ENCODE results near the gene APOC1.
"Not testable (repeated sequence)": the region's sequence is repeated elsewhere in the genome, so short reads cannot be mapped to it uniquely, and the experiment has no call there.

APOC1 gene

DNA sequence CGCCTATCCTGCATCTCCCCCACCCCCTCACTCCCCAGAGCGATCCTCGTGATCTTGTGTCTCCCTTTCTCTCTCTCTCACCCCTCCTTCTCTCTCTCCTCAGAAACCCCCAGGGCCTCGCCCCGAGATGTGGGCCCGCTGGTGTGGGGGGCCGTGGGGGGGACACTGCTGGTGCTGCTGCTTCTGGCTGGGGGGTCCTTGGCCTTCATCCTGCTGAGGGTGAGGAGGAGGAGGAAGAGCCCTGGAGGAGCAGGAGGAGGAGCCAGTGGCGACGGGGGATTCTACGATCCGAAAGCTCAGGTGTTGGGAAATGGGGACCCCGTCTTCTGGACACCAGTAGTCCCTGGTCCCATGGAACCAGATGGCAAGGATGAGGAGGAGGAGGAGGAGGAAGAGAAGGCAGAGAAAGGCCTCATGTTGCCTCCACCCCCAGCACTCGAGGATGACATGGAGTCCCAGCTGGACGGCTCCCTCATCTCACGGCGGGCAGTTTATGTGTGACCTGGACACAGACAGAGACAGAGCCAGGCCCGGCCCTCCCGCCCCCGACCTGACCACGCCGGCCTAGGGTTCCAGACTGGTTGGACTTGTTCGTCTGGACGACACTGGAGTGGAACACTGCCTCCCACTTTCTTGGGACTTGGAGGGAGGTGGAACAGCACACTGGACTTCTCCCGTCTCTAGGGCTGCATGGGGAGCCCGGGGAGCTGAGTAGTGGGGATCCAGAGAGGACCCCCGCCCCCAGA lies 36.1 kb upstream of the APOC1 start:
- 96% methylated on average over 12 to 14 of the region's 26 CpGs for WGBS, 2 experiments (ENCODE audit: insufficient coverage in 2 of 2)
- Histone ChIP-seq H3K4me3 (ENCODE audit: extremely low read depth, insufficient read depth, low read length, poor library complexity, severe bottlenecking) (no peak overlapping the region), H3K9me3 (ENCODE audit: control insufficient read depth, low read length) (no peaks in the 10 kb centered on the region), H3K4me1 (ENCODE audit: control insufficient read depth, insufficient read depth, low read length, poor library complexity, severe bottlenecking) (peaks cover 79% of the 10 kb centered on the region), H3K27ac (ENCODE audit: low read depth, low read length, severe bottlenecking) (no peak overlapping the region), H3K36me3 (ENCODE audit: control insufficient read depth, insufficient read depth, low read length) (peaks cover 88% of the 10 kb centered on the region)

DNA sequence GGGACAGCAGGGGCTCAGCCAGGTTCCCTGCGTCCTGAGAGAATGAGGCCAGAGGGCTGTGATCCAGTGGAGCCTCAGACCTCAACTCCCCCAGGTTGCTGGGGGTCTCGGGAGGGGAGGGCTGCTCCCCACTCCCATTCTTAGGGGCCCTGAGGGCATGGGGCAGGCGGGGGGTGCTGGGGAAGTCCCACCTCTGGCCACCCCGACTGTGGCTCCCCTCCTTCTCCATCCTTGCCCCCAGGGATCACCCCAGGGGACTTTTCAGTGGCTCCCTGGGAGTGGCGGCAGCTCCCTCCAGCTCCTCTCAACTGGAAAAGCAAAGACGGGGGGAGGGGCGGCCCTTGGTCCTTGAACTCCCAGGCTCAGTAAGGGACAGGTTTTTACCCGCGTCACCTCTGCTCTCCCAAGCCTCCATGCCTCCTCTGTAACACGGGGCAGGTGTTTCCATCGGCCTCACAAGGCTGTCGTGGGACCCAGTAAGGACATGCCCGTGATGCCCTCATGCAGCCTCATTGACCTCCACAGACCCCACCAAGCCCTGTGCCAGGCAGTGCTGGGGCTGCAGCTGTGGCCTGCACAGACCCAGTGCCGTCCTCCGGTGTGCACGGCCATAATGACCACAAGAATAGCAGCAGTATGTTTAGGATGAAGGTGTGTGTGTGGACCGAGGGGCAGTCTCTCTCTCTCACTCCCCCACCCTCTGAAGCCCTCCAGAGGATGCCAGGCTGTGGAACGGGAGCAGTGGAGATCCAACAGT lies 34.9 kb upstream of the APOC1 start:
- no peaks in the 10 kb centered on the region for H3K9me3 ChIP-seq (ENCODE audit: control insufficient read depth, low read length)
- H3K36me3 ChIP-seq (ENCODE audit: control insufficient read depth, insufficient read depth, low read length) = peaks cover 88% of the 10 kb centered on the region
- peaks cover 74% of the 10 kb centered on the region for H3K4me1 ChIP-seq (ENCODE audit: control insufficient read depth, insufficient read depth, low read length, poor library complexity, severe bottlenecking)
- WGBS, 2 experiments (ENCODE audit: insufficient coverage in 2 of 2) = 94 to 95% methylated on average over 9 to 14 of the region's 18 CpGs
- H3K4me3 ChIP-seq (ENCODE audit: extremely low read depth, insufficient read depth, low read length, poor library complexity, severe bottlenecking) = no peak overlapping the region
- peak overlapping the region; percentile 49 for H3K27ac ChIP-seq (ENCODE audit: low read depth, low read length, severe bottlenecking)

DNA sequence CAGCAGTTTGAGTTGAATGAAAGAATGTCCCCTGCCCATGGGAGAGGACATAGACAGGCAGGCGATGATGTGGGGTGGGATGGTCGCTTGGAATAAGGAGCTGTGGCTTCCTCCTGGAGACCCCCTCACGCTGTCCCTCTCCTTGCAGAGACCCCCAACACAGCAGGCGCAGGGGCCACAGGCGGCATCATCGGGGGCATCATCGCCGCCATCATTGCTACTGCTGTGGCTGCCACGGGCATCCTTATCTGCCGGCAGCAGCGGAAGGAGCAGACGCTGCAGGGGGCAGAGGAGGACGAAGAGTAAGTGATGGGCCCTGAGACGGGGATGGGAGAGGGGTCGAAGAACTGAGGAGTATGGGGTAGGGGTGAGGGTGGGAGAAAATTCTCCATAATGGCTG lies 32.3 kb upstream of the APOC1 start:
- peaks cover 50% of the 10 kb centered on the region for H3K4me1 ChIP-seq (ENCODE audit: control insufficient read depth, insufficient read depth, low read length, poor library complexity, severe bottlenecking)
- no peak overlapping the region for H3K27ac ChIP-seq (ENCODE audit: low read depth, low read length, severe bottlenecking)
- H3K36me3 ChIP-seq (ENCODE audit: control insufficient read depth, insufficient read depth, low read length) = peaks cover 90% of the 10 kb centered on the region
- no peaks in the 10 kb centered on the region for H3K9me3 ChIP-seq (ENCODE audit: control insufficient read depth, low read length)
- WGBS, 2 experiments (ENCODE audit: insufficient coverage in 2 of 2) = 95% methylated on average over 8 to 13 of the region's 15 CpGs
- no peak overlapping the region for H3K4me3 ChIP-seq (ENCODE audit: extremely low read depth, insufficient read depth, low read length, poor library complexity, severe bottlenecking)

DNA sequence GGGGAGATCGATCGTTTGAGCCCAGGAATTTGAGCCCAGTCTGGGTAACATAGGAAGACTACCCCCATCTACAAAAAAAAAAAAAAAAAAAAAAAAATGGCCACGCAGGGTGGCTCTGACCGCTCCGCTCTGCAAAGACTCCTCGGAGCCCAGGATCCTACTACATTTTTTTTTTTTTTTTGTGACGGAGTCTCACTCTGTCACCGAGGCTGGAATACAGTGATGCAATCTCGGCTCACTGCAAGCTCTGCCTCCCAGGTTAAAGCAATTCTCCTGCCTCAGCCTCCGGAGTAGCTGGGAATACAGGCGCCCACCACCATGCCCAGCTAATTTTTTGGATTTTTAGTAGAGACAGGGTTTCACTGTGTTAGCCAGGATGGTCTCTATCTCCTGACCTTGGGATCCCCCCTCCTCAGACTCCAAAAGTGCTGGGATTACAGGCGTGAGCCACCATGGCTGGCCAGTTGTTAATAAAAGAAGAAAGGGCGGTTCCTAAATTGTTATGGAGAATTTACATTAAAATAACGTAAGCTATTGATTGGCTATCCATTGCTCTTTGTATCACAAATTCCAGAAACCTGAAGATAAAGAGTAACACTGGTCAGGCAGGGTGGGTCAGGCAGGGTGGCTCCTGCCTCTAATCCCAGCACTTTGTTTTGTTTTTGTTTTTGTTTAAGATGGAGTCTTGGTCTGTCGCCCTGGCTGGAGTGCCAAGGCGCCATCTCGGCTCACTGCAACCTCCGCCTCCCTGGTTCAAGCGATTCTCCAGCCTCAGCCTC lies 31.6 kb upstream of the APOC1 start:
- WGBS, 2 experiments (ENCODE audit: insufficient coverage in 2 of 2) = 95 to 97% methylated on average over 9 to 15 of the region's 19 CpGs
- not testable (repeated sequence) for H3K27ac ChIP-seq (ENCODE audit: low read depth, low read length, severe bottlenecking)

DNA sequence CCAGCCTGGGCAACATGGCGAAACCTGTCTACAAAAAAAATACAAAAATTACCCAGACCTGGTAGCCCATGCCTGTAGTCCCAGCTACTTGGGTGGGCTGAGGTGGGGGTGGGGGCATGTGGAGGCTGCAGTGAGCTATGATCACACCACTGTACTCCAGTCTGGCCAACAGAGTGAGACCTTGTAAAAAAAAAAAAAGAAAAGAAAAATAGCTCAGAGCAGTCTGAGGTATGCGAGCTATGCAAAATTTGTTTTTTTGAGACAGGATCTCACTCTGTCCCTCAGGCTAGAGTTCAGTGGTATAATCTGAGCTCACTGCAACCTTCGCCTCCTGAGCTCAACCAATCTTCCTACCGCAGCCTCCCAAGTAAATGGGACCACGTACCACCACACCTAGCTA lies 30.5 kb upstream of the APOC1 start:
- H3K36me3 ChIP-seq (ENCODE audit: control insufficient read depth, insufficient read depth, low read length) = peaks cover 89% of the 10 kb centered on the region
- H3K4me3 ChIP-seq (ENCODE audit: extremely low read depth, insufficient read depth, low read length, poor library complexity, severe bottlenecking) = no peak overlapping the region
- peak overlapping the region; percentile 5 for H3K27ac ChIP-seq (ENCODE audit: low read depth, low read length, severe bottlenecking)
- H3K9me3 ChIP-seq (ENCODE audit: control insufficient read depth, low read length) = no peaks in the 10 kb centered on the region
- peaks cover 34% of the 10 kb centered on the region for H3K4me1 ChIP-seq (ENCODE audit: control insufficient read depth, insufficient read depth, low read length, poor library complexity, severe bottlenecking)
- WGBS, 2 experiments (ENCODE audit: insufficient coverage in 2 of 2) = 80 to 100% methylated on average over 1 of the region's 5 CpGs

More for the DNA sequence above, 31.6 kb upstream of the APOC1 start:
- Histone ChIP-seq H3K4me1 (ENCODE audit: control insufficient read depth, insufficient read depth, low read length, poor library complexity, severe bottlenecking) (peaks cover 44% of the 10 kb centered on the region), H3K36me3 (ENCODE audit: control insufficient read depth, insufficient read depth, low read length) (peaks cover 90% of the 10 kb centered on the region)
- not testable (repeated sequence) for H3K9me3 ChIP-seq (ENCODE audit: control insufficient read depth, low read length); H3K4me3 ChIP-seq (ENCODE audit: extremely low read depth, insufficient read depth, low read length, poor library complexity, severe bottlenecking)

DNA sequence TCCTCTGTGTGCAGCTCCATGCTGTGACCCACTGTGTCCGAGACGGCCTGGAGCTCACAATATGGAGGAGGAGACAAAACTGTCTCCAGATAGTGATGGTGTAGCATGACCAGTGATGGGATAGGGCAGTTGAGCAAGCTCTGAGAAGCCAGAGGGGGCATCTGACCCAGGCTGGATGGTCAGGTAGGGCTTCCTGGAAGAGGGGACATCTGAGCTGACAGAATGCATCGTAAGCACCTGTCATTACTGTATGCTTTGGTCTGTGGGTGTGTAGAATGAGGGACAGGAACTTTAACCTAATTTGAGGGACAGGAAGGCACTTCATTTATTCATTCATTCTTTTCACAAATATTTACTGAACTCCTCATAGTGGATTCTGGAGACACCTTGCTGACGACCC lies 29.8 kb upstream of the APOC1 start:
- Histone ChIP-seq H3K9me3 (ENCODE audit: control insufficient read depth, low read length) (no peaks in the 10 kb centered on the region), H3K4me3 (ENCODE audit: extremely low read depth, insufficient read depth, low read length, poor library complexity, severe bottlenecking) (no peak overlapping the region), H3K36me3 (ENCODE audit: control insufficient read depth, insufficient read depth, low read length) (peaks cover 86% of the 10 kb centered on the region), H3K4me1 (ENCODE audit: control insufficient read depth, insufficient read depth, low read length, poor library complexity, severe bottlenecking) (peaks cover 28% of the 10 kb centered on the region), H3K27ac (ENCODE audit: low read depth, low read length, severe bottlenecking) (peak overlapping the region; percentile 5)
- 93 to 100% methylated on average over 2 of the region's 4 CpGs for WGBS, 2 experiments (ENCODE audit: insufficient coverage in 2 of 2)

DNA sequence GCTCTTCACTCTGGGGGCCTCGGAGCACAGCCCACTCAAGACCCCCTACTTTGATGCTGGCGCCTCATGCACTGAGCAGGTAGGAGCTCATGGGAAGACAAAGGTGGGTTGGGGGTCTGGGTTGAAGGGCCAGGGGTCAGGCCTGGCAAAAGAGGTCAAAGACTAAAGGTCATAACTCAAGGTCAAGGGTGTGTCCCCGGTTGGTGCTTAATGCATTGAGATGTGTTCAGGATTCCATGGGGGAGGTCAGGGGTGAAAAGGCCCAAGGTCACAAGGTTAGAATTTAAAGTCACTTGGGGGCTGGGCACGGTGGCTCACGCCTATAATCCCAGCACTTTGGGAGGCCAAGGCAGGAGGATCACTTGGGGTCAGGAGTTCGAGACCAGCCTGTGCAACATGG lies 28.3 kb upstream of the APOC1 start:
- Histone ChIP-seq H3K9me3 (ENCODE audit: control insufficient read depth, low read length) (no peaks in the 10 kb centered on the region), H3K4me3 (ENCODE audit: extremely low read depth, insufficient read depth, low read length, poor library complexity, severe bottlenecking) (no peak overlapping the region), H3K36me3 (ENCODE audit: control insufficient read depth, insufficient read depth, low read length) (peaks cover 79% of the 10 kb centered on the region), H3K4me1 (ENCODE audit: control insufficient read depth, insufficient read depth, low read length, poor library complexity, severe bottlenecking) (peaks cover 20% of the 10 kb centered on the region), H3K27ac (ENCODE audit: low read depth, low read length, severe bottlenecking) (no peak overlapping the region)
- WGBS, 2 experiments (ENCODE audit: insufficient coverage in 2 of 2) = 79 to 85% methylated on average over 5 to 6 of the region's 6 CpGs

DNA sequence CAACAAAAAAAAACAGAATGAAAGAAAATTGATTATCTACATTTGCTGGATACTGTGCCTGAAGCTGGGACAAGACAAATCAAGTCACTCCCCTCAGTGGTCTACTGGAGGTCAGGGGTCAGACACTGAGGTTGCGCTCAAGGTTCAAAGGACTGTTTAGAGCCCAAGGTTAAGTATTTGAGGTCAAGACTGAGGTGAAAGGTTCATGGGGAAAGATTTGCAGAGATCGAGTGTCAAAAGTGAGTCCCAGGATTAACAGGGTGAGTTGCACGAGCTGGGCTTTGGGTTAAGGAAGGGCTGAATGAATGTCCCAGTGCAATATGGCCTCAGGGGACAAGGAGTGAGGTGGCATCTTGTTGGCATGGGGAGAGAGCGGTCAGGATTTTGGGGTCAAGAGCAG lies 26.8 kb upstream of the APOC1 start:
- Histone ChIP-seq H3K27ac (ENCODE audit: low read depth, low read length, severe bottlenecking) (no peak overlapping the region), H3K36me3 (ENCODE audit: control insufficient read depth, insufficient read depth, low read length) (peaks cover 72% of the 10 kb centered on the region), H3K9me3 (ENCODE audit: control insufficient read depth, low read length) (no peaks in the 10 kb centered on the region), H3K4me1 (ENCODE audit: control insufficient read depth, insufficient read depth, low read length, poor library complexity, severe bottlenecking) (peaks cover 8% of the 10 kb centered on the region), H3K4me3 (ENCODE audit: extremely low read depth, insufficient read depth, low read length, poor library complexity, severe bottlenecking) (no peak overlapping the region)
- 98 to 100% methylated on average over 3 to 4 of the region's 4 CpGs for WGBS, 2 experiments (ENCODE audit: insufficient coverage in 2 of 2)

DNA sequence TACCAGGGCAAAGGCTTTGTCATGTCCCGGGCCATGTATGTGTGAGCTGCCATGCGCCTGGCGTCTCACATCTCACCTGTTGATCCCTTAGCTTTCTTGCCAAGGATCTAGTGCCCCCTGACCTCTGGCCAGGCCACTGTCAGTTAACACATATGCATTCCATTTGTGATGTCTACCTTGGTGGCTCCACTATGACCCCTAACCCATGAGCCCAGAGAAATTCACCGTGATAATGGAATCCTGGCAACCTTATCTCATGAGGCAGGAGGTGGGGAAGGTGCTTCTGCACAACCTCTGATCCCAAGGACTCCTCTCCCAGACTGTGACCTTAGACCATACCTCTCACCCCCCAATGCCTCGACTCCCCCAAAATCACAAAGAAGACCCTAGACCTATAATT lies 26.1 kb upstream of the APOC1 start:
- H3K36me3 ChIP-seq (ENCODE audit: control insufficient read depth, insufficient read depth, low read length) = peaks cover 71% of the 10 kb centered on the region
- H3K27ac ChIP-seq (ENCODE audit: low read depth, low read length, severe bottlenecking); H3K9me3 ChIP-seq (ENCODE audit: control insufficient read depth, low read length); H3K4me3 ChIP-seq (ENCODE audit: extremely low read depth, insufficient read depth, low read length, poor library complexity, severe bottlenecking); H3K4me1 ChIP-seq (ENCODE audit: control insufficient read depth, insufficient read depth, low read length, poor library complexity, severe bottlenecking): not testable (repeated sequence)
- 100% methylated on average over 3 of the region's 5 CpGs for WGBS, 2 experiments (ENCODE audit: insufficient coverage in 2 of 2)

DNA sequence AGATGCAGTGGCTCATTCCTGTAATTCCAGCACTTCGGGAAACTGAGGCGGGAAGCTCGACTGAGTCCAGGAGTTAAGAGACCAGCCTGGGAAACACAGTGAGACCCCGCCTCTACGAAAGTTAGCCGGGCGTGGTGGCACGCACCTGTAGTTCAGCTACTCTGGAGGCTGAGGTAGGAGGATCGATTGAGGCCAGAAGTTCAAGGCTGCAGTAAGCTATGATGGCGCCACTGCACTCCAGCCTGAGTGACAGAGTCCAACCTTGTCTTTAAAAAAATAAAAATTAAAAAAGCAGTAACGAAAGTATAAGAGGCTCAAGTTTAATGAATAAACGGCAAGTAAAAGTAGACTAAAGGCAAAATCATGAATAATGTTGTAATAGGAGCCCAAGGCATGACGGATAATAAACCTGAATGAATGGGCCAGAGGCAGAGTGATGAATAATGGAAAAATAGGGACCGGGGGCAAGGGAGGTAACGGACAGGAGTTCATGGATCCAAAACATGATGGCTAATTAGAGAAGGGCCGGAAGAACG lies 24.5 kb upstream of the APOC1 start:
- H3K4me3 ChIP-seq (ENCODE audit: extremely low read depth, insufficient read depth, low read length, poor library complexity, severe bottlenecking) = peak overlapping the region; percentile 39
- H3K27ac ChIP-seq (ENCODE audit: low read depth, low read length, severe bottlenecking) = peak overlapping the region; percentile 91
- WGBS, 2 experiments (ENCODE audit: insufficient coverage in 2 of 2) = 73 to 81% methylated on average over 17 of the region's 17 CpGs
- peaks cover 4% of the 10 kb centered on the region for H3K4me1 ChIP-seq (ENCODE audit: control insufficient read depth, insufficient read depth, low read length, poor library complexity, severe bottlenecking)
- no peaks in the 10 kb centered on the region for H3K9me3 ChIP-seq (ENCODE audit: control insufficient read depth, low read length)
- peaks cover 71% of the 10 kb centered on the region for H3K36me3 ChIP-seq (ENCODE audit: control insufficient read depth, insufficient read depth, low read length)

Measured in mesodermal cell (in vitro differentiated cells).